Vagina (tissue), 2 donors: ENCODE results near the gene HEXIM1. TPM values are rescaled to one million over a fixed set of nuclear protein-coding genes. Genes with fewer than 3 reads are reported as not detected.

Source experiments
- DNase-seq, 2 donors: peaks; one replicate each; pipeline ENCODE4 v3.0.0-alpha.2; 2017; ENCODE audit errors: extremely low spot score in 2 of 2
- H3K27ac ChIP-seq: fragments of 200-600 bp; sonication (generic); one replicate; pipeline ENCODE4 v1.5.1; 2019
- H3K27me3 ChIP-seq: fragments of 200-600 bp; sonication (generic); one replicate; pipeline ENCODE4 v1.5.1; 2019
- H3K36me3 ChIP-seq, 2 donors: fragments of 200-600 bp; sonication (generic); one replicate each; pipeline ENCODE4 v1.5.1; 2017 to 2019
- H3K4me1 ChIP-seq: fragments of 200-600 bp; sonication (generic); one replicate; pipeline ENCODE4 v1.5.1; 2019
- H3K4me3 ChIP-seq, 2 donors: fragments of 200-600 bp; sonication (generic); 1 replicate in 1 of 2; 2 replicates in 1 of 2; pipeline ENCODE4 v1.5.1; 2016 to 2019
- H3K9me3 ChIP-seq: fragments of 200-600 bp; sonication (generic); one replicate; pipeline ENCODE4 v1.5.1; 2019
- CTCF ChIP-seq, 3 experiments: fragments of 450-650 bp in 2 of 3; fragments of 200-600 bp in 1 of 3; sonication (generic) in 1 of 3; IDR thresholded peaks; one replicate each; pipeline ENCODE4 v1.5.1; 2017 to 2019; ENCODE audit warnings: antibody characterized with exemption in 3 of 3, mild to moderate bottlenecking in 2 of 3, moderate library complexity in 2 of 3
- POLR2A ChIP-seq, 2 donors: fragments of 450-650 bp; IDR thresholded peaks; one replicate each; pipeline ENCODE4 v1.6.1; 2017; ENCODE audit warnings: antibody characterized with exemption in 2 of 2, mild to moderate bottlenecking in 2 of 2, moderate library complexity in 2 of 2
- POLR2AphosphoS5 ChIP-seq, 2 donors: sonication (generic); formaldehyde crosslinking; IDR thresholded peaks; one replicate each; pipeline ENCODE4 v1.9.0; 2017; ENCODE audit warnings: antibody characterized with exemption in 2 of 2, mild to moderate bottlenecking in 2 of 2, low read depth in 1 of 2; ENCODE audit not compliant: insufficient read depth in 1 of 2
- intact Hi-C: fragments of 100-400 bp; cut with DNase I; formaldehyde crosslinking; loops from one replicate; pipeline ENCODE4 v1.15.1; 2023
- total RNA-seq: library from RNA; depleted of rRNA; stranded (reverse); fragments of >200 nt; gene quantifications from one replicate; pipeline ENCODE4 v1.2.3, GENCODE V29; 2016

HEXIM1 gene
- total RNA-seq, 1 donor from 2014 or later: 27.5 TPM

GRCh38 chr17:45146890-45147580 is 1.2 kb upstream of the HEXIM1 start:
- Histone ChIP-seq H3K4me1 (peaks cover 53% of the 10 kb centered on the region), H3K27ac (peak overlapping the region; percentile 99), H3K36me3 (no peaks in the 10 kb centered on the region), H3K4me3 (peak overlapping the region; percentile 68 to 78), H3K9me3 (no peaks in the 10 kb centered on the region), H3K27me3 (no peaks in the 10 kb centered on the region)
- DNase-seq: peak in 1 of 2 donors; percentile 96
- intact Hi-C loops: loop anchor here (10.0 kb wide), 1 partner anchor 168 kb away; the partner anchor contains the start of gene MAP3K14
- TF ChIP-seq POLR2AphosphoS5 (IDR thresholded peaks at IDR 0.05; ENCODE audit: insufficient read depth in 1 of 2, low read depth in 1 of 2) (peak in 1 of 2 donors; percentile 54), CTCF (IDR thresholded peaks at IDR 0.05) (no peak)

- Histone ChIP-seq H3K27me3 (no peaks in the 10 kb centered on the region), H3K27ac (peak overlapping the region; percentile 99), H3K36me3 (no peaks in the 10 kb centered on the region), H3K4me3 (peak overlapping the region; percentile 68 to 78), H3K9me3 (no peaks in the 10 kb centered on the region), H3K4me1 (peaks cover 60% of the 10 kb centered on the region)
- intact Hi-C loops: loop anchor here (1.0 to 10.0 kb wide), 2 partner anchors 14 to 167 kb away; partner anchors contain the start of genes HEXIM2 and MAP3K14
- peak in 1 of 3 experiments; percentile 27 for TF ChIP-seq CTCF (IDR thresholded peaks at IDR 0.05)
- no peak for TF ChIP-seq POLR2A (IDR thresholded peaks at IDR 0.05)
- TF ChIP-seq POLR2AphosphoS5 (IDR thresholded peaks at IDR 0.05; ENCODE audit: insufficient read depth in 1 of 2, low read depth in 1 of 2): peak in 1 of 2 donors; percentile 86
- DNase-seq: no peak
These were observed 593 bp upstream of the HEXIM1 start for GRCh38 chr17:45147581-45148182.

GRCh38 chr17:45149037-45149668 is 878 bp downstream of the HEXIM1 start:
- H3K36me3 ChIP-seq: no peaks in the 10 kb centered on the region
- H3K27ac ChIP-seq: peak overlapping the region; percentile 98
- intact Hi-C loops: loop anchor here (10.0 kb wide), 1 partner anchor 166 kb away; the partner anchor contains the start of gene MAP3K14
- H3K9me3 ChIP-seq: no peaks in the 10 kb centered on the region
- peak; percentile 43 to 51 for TF ChIP-seq POLR2AphosphoS5 (IDR thresholded peaks at IDR 0.05; ENCODE audit: insufficient read depth in 1 of 2, low read depth in 1 of 2)
- TF ChIP-seq POLR2A (IDR thresholded peaks at IDR 0.05): peak in 1 of 2 donors; percentile 35
- TF ChIP-seq CTCF (IDR thresholded peaks at IDR 0.05): peak; percentile 16 to 72 (median 55)
- peak in 1 of 2 donors; percentile 95 for DNase-seq
- no peaks in the 10 kb centered on the region for H3K27me3 ChIP-seq
- peaks cover 62% of the 10 kb centered on the region for H3K4me1 ChIP-seq
- peak overlapping the region; percentile 65 to 68 for H3K4me3 ChIP-seq

DNA sequence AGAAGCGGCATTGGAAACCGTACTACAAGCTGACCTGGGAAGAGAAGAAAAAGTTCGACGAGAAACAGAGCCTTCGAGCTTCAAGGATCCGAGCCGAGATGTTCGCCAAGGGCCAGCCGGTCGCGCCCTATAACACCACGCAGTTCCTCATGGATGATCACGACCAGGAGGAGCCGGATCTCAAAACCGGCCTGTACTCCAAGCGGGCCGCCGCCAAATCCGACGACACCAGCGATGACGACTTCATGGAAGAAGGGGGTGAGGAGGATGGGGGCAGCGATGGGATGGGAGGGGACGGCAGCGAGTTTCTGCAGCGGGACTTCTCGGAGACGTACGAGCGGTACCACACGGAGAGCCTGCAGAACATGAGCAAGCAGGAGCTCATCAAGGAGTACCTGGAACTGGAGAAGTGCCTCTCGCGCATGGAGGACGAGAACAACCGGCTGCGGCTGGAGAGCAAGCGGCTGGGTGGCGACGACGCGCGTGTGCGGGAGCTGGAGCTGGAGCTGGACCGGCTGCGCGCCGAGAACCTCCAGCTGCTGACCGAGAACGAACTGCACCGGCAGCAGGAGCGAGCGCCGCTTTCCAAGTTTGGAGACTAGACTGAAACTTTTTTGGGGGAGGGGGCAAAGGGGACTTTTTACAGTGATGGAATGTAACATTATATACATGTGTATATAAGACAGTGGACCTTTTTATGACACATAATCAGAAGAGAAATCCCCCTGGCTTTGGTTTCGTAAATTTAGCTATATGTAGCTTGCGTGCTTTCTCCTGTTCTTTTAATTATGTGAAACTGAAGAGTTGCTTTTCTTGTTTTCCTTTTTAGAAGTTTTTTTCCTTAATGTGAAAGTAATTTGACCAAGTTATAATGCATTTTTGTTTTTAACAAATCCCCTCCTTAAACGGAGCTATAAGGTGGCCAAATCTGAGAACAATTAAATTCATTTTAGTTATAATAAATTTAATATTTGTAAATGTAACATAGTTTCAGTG is 1.7 kb downstream of the HEXIM1 start:
- Histone ChIP-seq H3K36me3 (no peaks in the 10 kb centered on the region), H3K27ac (peak overlapping the region; percentile 98), H3K4me3 (peak overlapping the region; percentile 65 to 68), H3K4me1 (peaks cover 56% of the 10 kb centered on the region), H3K27me3 (no peaks in the 10 kb centered on the region), H3K9me3 (no peaks in the 10 kb centered on the region)
- TF ChIP-seq CTCF (IDR thresholded peaks at IDR 0.05) (no peak), POLR2A (IDR thresholded peaks at IDR 0.05) (no peak), POLR2AphosphoS5 (IDR thresholded peaks at IDR 0.05; ENCODE audit: insufficient read depth in 1 of 2, low read depth in 1 of 2) (peak in 1 of 2 donors; percentile 62)
- intact Hi-C loops: loop anchor here (10.0 kb wide), 1 partner anchor 165 kb away; the partner anchor contains the start of gene MAP3K14
- peak in 1 of 2 donors; percentile 91 for DNase-seq
